Measurements from ENCODE around the gene IL17B. TPM values are rescaled to one million over a fixed set of nuclear protein-coding genes. Genes with fewer than 3 reads are reported as not detected.

Gene IL17B
- total RNA-seq, 1 experiment from 2014 or later, result not detected

DNA sequence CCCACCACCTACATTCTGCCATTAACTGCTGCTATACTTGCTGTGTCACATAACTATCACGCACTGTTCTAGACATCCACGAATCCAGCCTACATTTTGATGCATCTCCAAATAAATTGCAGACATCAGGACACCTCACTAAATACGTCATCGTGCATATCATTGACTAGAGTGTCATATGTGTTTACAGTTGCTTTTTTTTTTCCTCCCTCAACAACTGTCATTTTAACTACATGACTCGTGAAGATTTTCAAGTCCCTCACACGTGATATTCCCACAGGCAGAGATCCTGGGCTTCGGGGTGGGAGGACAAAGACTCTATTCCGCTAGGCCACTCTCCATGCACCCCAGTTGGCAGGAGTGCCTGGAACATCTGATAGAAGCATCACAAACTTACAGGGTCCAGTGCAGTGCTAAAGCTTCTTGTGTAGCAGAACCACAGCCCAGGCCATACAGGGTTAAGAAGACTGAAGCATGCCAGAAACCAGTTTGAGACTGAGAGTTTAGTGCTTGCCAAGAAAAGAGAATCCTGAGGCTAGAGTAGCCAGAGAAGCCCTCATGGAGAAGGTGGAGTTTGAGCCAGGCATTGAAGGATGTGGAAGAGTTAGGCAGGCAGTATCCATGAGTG is 20.1 kb downstream of the IL17B start:
- POLR2A ChIA-PET (ENCODE audit: unreplicated experiment), result interaction anchor here (0.6 kb wide), 2 partner anchors 20 to 32 kb away, joined by 3 to 4 read pairs; no protein-coding TSS in a partner anchor
- Histone ChIP-seq H3K4me3 (peak overlapping the region; percentile 86), H3K36me3 (ENCODE audit: low read depth) (no peaks in the 10 kb centered on the region), H3K27me3 (ENCODE audit: insufficient read depth, low read depth) (no peaks in the 10 kb centered on the region), H2AFZ (peak overlapping the region; percentile 97; the same call in 1 of the 2 replicates), H3K79me2 (ENCODE audit: low read depth) (no peaks in the 10 kb centered on the region), H4K20me1 (ENCODE audit: insufficient read depth) (0 out of 2 replicates have a peak, but pooled peaks cover 5% of the 10 kb centered on the region), H3K4me2 (peak overlapping the region; percentile 95), H3K9me3 (ENCODE audit: insufficient read depth, low read depth) (no peaks in the 10 kb centered on the region), H3F3A (ENCODE audit: insufficient read depth, low read depth) (peaks cover 30% of the 10 kb centered on the region), H3K4me1 (replicated peaks; ENCODE audit: insufficient read depth) (peaks cover 14% of the 10 kb centered on the region; the same call in 1 of the 2 replicates), H3K9me2 (ENCODE audit: insufficient read depth) (no peaks in the 10 kb centered on the region), H3K27ac (no peak overlapping the region)
- intact Hi-C loops (cut with micrococcal nuclease; ENCODE audit: unreplicated experiment), result loop anchor here (5.0 kb wide), 1 partner anchor 37 kb away; no protein-coding TSS in a partner anchor
- no peak for DNase-seq
- CTCF ChIA-PET, result interaction anchor here (0.7 to 1.7 kb wide), 2 partner anchors 13 to 538 kb away, joined by 3 to 7 read pairs; no protein-coding TSS in a partner anchor
- TSS peak; percentile 13 for BruUV-seq (replicated peaks)
- TF ChIP-seq EZH2 (IDR thresholded peaks at IDR 0.05; ENCODE audit: low read depth), result no peak
- TF ChIP-seq, protein P1, sequence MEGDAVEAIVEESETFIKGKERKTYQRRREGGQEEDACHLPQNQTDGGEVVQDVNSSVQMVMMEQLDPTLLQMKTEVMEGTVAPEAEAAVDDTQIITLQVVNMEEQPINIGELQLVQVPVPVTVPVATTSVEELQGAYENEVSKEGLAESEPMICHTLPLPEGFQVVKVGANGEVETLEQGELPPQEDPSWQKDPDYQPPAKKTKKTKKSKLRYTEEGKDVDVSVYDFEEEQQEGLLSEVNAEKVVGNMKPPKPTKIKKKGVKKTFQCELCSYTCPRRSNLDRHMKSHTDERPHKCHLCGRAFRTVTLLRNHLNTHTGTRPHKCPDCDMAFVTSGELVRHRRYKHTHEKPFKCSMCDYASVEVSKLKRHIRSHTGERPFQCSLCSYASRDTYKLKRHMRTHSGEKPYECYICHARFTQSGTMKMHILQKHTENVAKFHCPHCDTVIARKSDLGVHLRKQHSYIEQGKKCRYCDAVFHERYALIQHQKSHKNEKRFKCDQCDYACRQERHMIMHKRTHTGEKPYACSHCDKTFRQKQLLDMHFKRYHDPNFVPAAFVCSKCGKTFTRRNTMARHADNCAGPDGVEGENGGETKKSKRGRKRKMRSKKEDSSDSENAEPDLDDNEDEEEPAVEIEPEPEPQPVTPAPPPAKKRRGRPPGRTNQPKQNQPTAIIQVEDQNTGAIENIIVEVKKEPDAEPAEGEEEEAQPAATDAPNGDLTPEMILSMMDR (conservative IDR thresholded peaks at IDR 0.05), result no peak

DNA sequence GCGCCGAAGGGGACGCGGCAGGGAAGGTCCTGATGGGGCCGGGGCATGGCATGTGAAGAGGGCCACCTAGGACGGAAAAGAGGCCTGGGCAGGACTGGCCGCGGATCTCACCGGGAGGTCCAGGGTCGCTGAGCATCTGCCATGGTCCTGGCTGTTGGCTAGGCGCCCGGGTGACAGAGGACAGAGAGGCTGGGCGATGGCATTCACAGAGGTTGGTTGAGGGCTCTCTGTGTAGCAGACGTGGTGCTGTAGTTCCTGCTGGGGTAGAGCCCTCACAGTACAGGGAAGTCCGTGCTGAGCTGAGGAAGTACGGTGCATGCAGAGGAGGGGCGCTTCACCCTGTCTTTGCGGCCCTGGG is 20.8 kb downstream of the IL17B start:
- Histone ChIP-seq H4K20me1 (ENCODE audit: insufficient read depth) (0 out of 2 replicates have a peak, but pooled peaks cover 8% of the 10 kb centered on the region), H3K4me1 (replicated peaks; ENCODE audit: insufficient read depth) (peaks cover 14% of the 10 kb centered on the region; the same call in 1 of the 2 replicates), H3K9me3 (ENCODE audit: insufficient read depth, low read depth) (no peaks in the 10 kb centered on the region), H3K27ac (no peak overlapping the region), H3K4me3 (peak overlapping the region; percentile 86), H3K4me2 (peak overlapping the region; percentile 95), H3K79me2 (ENCODE audit: low read depth) (no peaks in the 10 kb centered on the region), H3F3A (ENCODE audit: insufficient read depth, low read depth) (peaks cover 38% of the 10 kb centered on the region), H3K9me2 (ENCODE audit: insufficient read depth) (no peaks in the 10 kb centered on the region), H2AFZ (peak overlapping the region; percentile 97), H3K36me3 (ENCODE audit: low read depth) (no peaks in the 10 kb centered on the region), H3K27me3 (ENCODE audit: insufficient read depth, low read depth) (no peaks in the 10 kb centered on the region)
- no peak for TF ChIP-seq EZH2 (IDR thresholded peaks at IDR 0.05; ENCODE audit: low read depth)
- TF ChIP-seq, protein P1 (conservative IDR thresholded peaks at IDR 0.05), result no peak
- intact Hi-C loops (cut with micrococcal nuclease; ENCODE audit: unreplicated experiment), result loop anchor here (5.0 kb wide), 1 partner anchor 36 kb away; no protein-coding TSS in a partner anchor
- BruUV-seq (replicated peaks), result no TSS peak
- POLR2A ChIA-PET (ENCODE audit: unreplicated experiment), result interaction anchor here (0.5 to 1.3 kb wide), 10 partner anchors 9 to 385 kb away, joined by 3 to 8 read pairs (median 6); no protein-coding TSS in a partner anchor
- peak in 1 of 2 experiments; percentile 10 for DNase-seq
- CTCF ChIA-PET, result interaction anchor here (0.6 to 1.7 kb wide), 9 partner anchors 8 to 929 kb away, joined by 3 to 12 read pairs (median 4); no protein-coding TSS in a partner anchor

DNA sequence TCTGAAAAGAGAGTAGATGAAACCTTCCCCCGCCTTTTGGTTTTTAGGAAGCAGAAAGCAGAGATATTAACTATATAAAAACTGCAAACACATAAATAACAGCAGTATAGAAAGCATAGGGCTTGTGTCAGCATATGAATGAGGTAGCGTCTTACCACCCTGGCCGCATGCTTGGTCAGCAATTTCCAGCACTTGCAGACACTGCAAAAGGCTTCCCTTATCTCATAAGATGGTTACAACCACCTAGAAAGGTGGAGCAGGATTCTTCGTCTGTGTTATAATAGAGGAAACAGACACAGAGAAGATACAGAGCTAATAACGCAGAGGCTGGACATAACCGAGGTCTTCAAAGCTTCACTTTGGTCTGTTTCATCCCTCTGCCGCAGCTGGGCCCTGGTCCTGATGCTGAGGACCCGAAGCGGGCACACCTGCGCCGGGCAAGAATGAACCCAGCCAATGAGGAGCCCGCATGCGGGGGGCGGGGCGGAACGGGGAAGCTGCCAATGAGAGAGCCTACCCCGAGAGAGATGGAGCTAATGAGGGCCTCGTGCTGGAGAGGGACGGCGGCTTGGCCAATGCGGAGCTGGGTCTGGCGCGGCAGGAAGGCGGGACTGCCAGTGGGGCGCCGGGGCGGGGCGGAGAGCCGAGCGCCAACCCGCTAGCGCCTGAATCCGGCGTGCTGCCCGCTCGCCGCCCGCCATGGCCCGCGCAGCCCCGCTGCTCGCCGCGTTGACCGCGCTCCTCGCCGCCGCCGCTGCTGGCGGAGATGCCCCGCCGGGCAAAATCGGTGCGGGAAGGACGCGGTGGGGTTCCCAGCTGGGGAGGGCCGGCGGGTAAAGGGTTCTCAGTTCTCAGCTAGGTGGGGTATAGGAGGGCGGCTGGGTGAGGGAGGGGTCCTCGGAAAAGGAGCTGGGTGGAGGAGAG is 21.5 kb downstream of the IL17B start, which contains the start of gene PCYOX1L:
TSS of gene PCYOX1L (plus strand) at position 677 of the 924 bp plus-strand sequence. CDS start at position 700, 23 bp downstream.
- Histone ChIP-seq H3K9me2 (ENCODE audit: insufficient read depth) (no peaks in the 10 kb centered on the region), H4K20me1 (ENCODE audit: insufficient read depth) (peaks cover 14% of the 10 kb centered on the region; the same call in 1 of the 2 replicates), H3K9me3 (ENCODE audit: insufficient read depth, low read depth) (no peaks in the 10 kb centered on the region), H2AFZ (peak within 1 kb of the TSS; percentile 97), H3K4me3 (peak within 1 kb of the TSS; percentile 86), H3F3A (ENCODE audit: insufficient read depth, low read depth) (peaks cover 44% of the 10 kb centered on the region), H3K27ac (no peak within 1 kb of the TSS), H3K4me1 (replicated peaks; ENCODE audit: insufficient read depth) (peaks cover 14% of the 10 kb centered on the region; the same call in 1 of the 2 replicates), H3K27me3 (ENCODE audit: insufficient read depth, low read depth) (no peaks in the 10 kb centered on the region), H3K79me2 (ENCODE audit: low read depth) (no peaks in the 10 kb centered on the region), H3K36me3 (ENCODE audit: low read depth) (peaks cover 5% of the 10 kb centered on the region), H3K4me2 (peak within 1 kb of the TSS; percentile 95)
- peak; percentile 88 to 96 for DNase-seq
- intact Hi-C loops (cut with micrococcal nuclease; ENCODE audit: unreplicated experiment), result loop anchor here (5.0 kb wide), 1 partner anchor 35 kb away; no protein-coding TSS in a partner anchor
- no TSS peak for BruUV-seq (replicated peaks)
- POLR2A ChIA-PET (ENCODE audit: unreplicated experiment), result interaction anchor here (0.5 to 1.3 kb wide), 10 partner anchors 10 to 384 kb away, joined by 3 to 8 read pairs (median 6); no protein-coding TSS in a partner anchor
- TF ChIP-seq, protein P1 (conservative IDR thresholded peaks at IDR 0.05), result no peak
- TF ChIP-seq EZH2 (IDR thresholded peaks at IDR 0.05; ENCODE audit: low read depth), result no peak
- CTCF ChIA-PET, result interaction anchor here (0.6 to 1.7 kb wide), 9 partner anchors 9 to 930 kb away, joined by 3 to 12 read pairs (median 4); no protein-coding TSS in a partner anchor
